Esophagus muscularis mucosa (tissue), 4 donors: ENCODE measurements around the gene DAB2IP.

Source experiments
- CTCF ChIP-seq, 3 experiments: fragments of 200-600 bp in 2 of 3; fragments of 450-650 bp in 1 of 3; sonication (generic) in 2 of 3; IDR thresholded peaks; one replicate each; pipeline ENCODE4 v1.5.1; 2017 to 2019; ENCODE audit warnings: antibody characterized with exemption in 3 of 3, mild to moderate bottlenecking in 2 of 3, moderate library complexity in 1 of 3
- EP300 ChIP-seq: sonication (generic); formaldehyde crosslinking; IDR thresholded peaks from one replicate; pipeline ENCODE4 v1.6.1; 2017; ENCODE audit warnings: antibody characterized with exemption
- POLR2AphosphoS5 ChIP-seq, 2 donors: sonication (generic); formaldehyde crosslinking; IDR thresholded peaks; one replicate each; pipeline ENCODE4 v1.6.1; 2017; ENCODE audit warnings: antibody characterized with exemption in 2 of 2

- TF ChIP-seq CTCF (IDR thresholded peaks at IDR 0.05), result no peak
- TF ChIP-seq POLR2AphosphoS5 (IDR thresholded peaks at IDR 0.05), result no peak
- TF ChIP-seq EP300, result no peak
Observed at GRCh38 chr9:121707477-121708424, 56.3 kb downstream of the DAB2IP start.
